Choroid plexus epithelial cell (primary cell): ENCODE data around the gene DPP10.

ENCODE experiments used
- DNase-seq: peaks from one replicate; pipeline ENCODE4 v3.0.0-alpha.2; 2010; ENCODE audit warnings: low read depth
- H3K4me3 ChIP-seq: 2 replicates; pipeline ENCODE4 v1.5.1; 2011; ENCODE audit warnings: low read depth, mild to moderate bottlenecking, control low read depth, low read length, moderate library complexity
- TF ChIP-seq, protein P1 (sequence below): conservative IDR thresholded peaks from 2 replicates; pipeline ENCODE4 v1.5.1; 2011; ENCODE audit warnings: low read depth, mild to moderate bottlenecking, control low read depth, inconsistent platforms, low read length, moderate library complexity

DPP10 gene

DNA sequence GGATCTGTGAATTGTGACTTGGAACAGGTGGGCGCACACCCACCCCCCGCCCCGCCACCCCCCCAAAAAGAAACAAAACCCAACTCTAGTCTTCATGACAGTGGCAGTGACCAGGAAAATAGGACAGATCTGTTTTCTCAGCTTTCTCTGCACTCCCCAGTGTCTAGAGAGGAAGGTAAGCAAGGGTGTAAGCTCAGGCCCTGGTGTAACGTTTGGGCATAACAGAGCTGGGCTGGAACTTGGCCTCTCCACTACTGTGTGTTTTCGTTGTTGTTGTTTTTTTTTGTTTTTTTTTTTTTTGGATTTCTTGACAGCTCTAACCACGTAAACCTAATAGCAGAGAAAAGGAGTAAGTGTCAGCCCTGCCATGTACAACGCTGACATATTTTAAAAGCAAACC, 1160.8 kb downstream of the DPP10 start:
- DNase-seq = no peak
- no peak overlapping the region for H3K4me3 ChIP-seq
- TF ChIP-seq, protein P1, sequence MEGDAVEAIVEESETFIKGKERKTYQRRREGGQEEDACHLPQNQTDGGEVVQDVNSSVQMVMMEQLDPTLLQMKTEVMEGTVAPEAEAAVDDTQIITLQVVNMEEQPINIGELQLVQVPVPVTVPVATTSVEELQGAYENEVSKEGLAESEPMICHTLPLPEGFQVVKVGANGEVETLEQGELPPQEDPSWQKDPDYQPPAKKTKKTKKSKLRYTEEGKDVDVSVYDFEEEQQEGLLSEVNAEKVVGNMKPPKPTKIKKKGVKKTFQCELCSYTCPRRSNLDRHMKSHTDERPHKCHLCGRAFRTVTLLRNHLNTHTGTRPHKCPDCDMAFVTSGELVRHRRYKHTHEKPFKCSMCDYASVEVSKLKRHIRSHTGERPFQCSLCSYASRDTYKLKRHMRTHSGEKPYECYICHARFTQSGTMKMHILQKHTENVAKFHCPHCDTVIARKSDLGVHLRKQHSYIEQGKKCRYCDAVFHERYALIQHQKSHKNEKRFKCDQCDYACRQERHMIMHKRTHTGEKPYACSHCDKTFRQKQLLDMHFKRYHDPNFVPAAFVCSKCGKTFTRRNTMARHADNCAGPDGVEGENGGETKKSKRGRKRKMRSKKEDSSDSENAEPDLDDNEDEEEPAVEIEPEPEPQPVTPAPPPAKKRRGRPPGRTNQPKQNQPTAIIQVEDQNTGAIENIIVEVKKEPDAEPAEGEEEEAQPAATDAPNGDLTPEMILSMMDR = no peak

DNA sequence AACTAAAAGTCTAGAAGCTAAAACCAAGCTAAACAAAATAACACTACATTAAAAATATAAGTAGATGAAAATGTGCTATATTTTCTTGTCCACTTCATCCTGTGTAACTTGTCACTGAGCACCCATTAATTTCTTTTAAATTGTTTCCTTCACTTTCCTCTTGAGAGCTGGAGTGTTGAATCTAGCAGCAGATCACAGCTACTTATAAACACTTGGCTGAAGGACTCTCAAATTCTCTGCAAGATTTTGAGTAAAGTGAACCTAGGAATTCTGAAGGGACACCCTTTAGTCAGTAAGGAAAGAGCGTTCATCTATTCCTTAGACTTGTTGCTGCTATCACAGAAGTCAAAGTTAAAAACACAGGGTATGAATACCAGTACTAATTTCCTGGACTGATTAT, 1163.9 kb downstream of the DPP10 start:
- no peak overlapping the region for H3K4me3 ChIP-seq
- TF ChIP-seq, protein P1 = no peak
- DNase-seq = no peak

DNA sequence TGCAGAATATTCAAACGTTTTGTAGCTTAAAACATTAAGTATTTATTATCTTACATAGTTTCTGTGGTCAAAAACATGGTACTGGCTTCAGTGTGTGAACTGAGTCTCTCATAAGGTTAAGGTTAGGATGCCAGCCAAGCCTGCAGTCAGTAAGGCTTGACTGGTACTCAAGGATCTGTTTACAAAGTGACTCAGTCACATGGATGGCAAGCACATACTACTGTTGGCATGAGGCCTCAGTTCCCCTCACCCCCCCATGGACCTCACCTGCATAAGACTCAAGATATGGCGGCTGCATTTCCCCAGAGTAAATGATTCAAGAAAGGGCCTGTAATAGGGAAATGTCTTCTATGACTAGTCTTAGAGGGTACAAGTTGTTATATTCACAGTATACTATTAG, 1167.5 kb downstream of the DPP10 start:
- DNase-seq = no peak

DNA sequence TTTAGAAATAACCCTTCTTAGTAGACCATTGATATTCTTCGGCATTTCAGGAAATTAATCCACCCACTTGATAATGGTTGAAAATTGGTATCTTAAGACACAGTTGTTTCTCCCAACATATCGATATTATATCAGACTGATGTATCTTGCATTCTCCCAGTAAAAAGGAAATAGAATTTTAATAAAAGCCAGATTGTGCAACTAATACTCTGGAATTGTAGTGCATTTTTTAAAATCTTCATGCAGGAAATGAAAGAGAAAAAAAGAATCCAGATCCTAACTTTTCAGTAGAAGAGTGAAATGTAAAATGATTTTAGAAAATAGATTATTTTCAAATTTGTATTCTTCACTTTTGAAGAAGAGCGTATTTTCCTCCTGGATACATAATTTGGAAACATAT, 1168.4 kb downstream of the DPP10 start:
- DNase-seq = no peak
- H3K4me3 ChIP-seq = no peak overlapping the region
- TF ChIP-seq, protein P1 = no peak

More for the DNA sequence above, 1167.5 kb downstream of the DPP10 start:
- H3K4me3 ChIP-seq = no peak overlapping the region
- TF ChIP-seq, protein P1 = no peak

DNA sequence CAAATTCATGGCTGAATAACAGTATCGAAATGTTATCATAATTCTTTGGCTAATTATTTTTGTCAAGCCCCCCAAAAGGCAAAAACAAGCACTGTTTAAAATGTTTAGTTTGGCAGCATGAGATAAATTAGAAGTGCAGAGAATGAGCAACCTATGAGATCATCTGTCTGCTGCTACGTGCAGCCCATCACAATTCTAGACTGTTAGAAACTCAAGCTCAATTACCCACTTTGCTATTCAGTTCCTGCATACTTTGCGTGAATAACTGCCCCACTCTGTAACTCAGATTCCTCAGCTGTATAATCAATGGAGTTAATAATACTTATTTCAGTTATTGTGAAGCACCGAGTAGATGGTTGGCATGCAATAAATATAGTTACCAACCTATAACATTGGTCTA, 1181.9 kb downstream of the DPP10 start:
- no peak for DNase-seq

DNA sequence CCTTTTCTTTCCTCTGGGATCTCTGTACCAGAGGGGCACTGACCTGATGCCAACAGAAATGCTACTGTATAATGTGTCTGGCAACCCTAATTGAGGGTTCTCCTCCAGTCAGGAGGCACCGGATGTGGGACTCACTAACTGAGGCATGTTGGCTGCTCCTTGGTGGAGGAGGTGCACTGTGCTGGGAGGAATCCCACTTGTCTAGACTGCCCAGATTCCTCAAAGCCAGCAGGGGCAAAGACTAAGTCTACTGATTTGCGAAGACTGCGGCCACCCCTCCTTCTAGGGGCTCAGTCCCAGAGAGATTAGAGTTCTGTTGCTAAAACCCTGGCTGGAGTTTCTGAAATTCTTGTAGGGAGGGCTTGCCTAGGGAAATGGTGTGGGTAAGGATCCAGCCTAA, 1192.1 kb downstream of the DPP10 start:
- TF ChIP-seq, protein P1 = no peak
- no peak overlapping the region for H3K4me3 ChIP-seq
- DNase-seq = no peak

More for the DNA sequence above, 1181.9 kb downstream of the DPP10 start:
- TF ChIP-seq, protein P1 = no peak
- H3K4me3 ChIP-seq = no peak overlapping the region

DNA sequence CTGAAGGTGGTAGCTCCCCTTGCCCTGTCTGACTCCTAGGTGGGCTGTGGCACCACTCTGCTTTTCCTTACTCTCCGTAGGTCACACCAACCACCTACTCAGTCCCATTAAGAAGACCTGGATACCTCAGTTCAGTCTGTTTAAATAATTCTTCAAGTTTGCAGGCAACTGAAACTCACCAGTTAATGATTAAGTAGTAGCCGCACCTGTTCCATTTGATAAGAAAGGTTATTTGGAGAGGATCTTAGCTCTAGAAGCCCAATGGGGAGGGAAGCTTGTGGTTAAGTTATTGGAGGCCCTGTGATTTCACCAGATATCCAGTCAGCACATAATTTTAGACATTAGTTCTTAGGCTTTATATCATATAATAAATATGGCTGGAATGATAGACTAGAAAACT, 1193.0 kb downstream of the DPP10 start:
- H3K4me3 ChIP-seq = no peak overlapping the region
- TF ChIP-seq, protein P1 = no peak
- no peak for DNase-seq
